ENCODE measurements around the gene SUPT6H. TPM values are rescaled to one million over a fixed set of nuclear protein-coding genes. Genes with fewer than 3 reads are reported as not detected.

Gene SUPT6H
- total and polyA plus RNA-seq, 2 of the 4 experiments (the other 2 are of a cell fraction), result 41.4 to 44.8 TPM

DNA sequence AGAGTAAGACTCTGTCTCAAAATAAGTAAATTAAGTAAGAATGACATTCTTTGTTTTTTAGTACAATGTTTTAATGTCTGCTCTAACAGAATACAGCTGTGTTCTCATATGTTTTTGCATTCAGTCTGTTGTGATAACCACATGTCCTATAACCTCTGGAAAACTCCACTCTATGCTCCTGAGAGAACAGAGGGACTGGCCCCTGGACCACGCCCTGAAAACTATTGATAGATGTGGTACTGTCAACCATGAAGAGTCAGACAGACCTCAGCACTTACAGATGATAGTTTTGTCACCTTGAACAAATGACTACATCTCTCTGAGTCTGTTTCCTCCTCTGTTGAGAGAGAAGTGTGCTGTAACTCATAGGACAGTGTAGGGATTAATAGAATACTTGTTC is 7.9 kb downstream of the SUPT6H start:
- H4K5ac ChIP-seq (ENCODE audit: low read depth, low read length), result no peak overlapping the region
- H2BK15ac ChIP-seq (ENCODE audit: low read depth, low read length), result no peak overlapping the region
- no peak overlapping the region for H3K27ac ChIP-seq (ENCODE audit: insufficient read depth, low read length)
- CTCF ChIA-PET, result no interaction called here
- H3K56ac ChIP-seq (ENCODE audit: extremely low read depth, insufficient read depth, low read length), result no peak overlapping the region
- H4K91ac ChIP-seq (ENCODE audit: insufficient read depth, low read depth, low read length), result no peak overlapping the region
- ATAC-seq (ENCODE audit: low read depth) (no peak), DNase-seq (no peak)
- no peak overlapping the region for H2AFZ ChIP-seq (replicated peaks; ENCODE audit: low read length, poor library complexity)
- H3K23ac ChIP-seq (ENCODE audit: low read depth, low read length), result no peak overlapping the region
- no peak overlapping the region for H2BK20ac ChIP-seq (ENCODE audit: low read depth, low read length)
- no peak overlapping the region for H3K4me3 ChIP-seq (ENCODE audit: insufficient read depth, low read depth, low read length)
- peaks cover 8% of the 10 kb centered on the region for H3K9me1 ChIP-seq (ENCODE audit: insufficient read depth, low read length)
- H2BK5ac ChIP-seq (ENCODE audit: low read depth, low read length, poor library complexity, severe bottlenecking), result no peak overlapping the region
- intact Hi-C loops (cut with micrococcal nuclease), result no loop called here
- TF ChIP-seq RAD21 (IDR thresholded peaks at IDR 0.05; ENCODE audit: low read length) (no peak), SMC3 (IDR thresholded peaks at IDR 0.05; ENCODE audit: low read depth, low read length) (no peak), MXI1 (IDR thresholded peaks at IDR 0.05; ENCODE audit: borderline replicate concordance, low read depth, low read length) (no peak), MAZ (IDR thresholded peaks at IDR 0.05; ENCODE audit: borderline replicate concordance, low read depth, low read length) (no peak), CEBPB (IDR thresholded peaks at IDR 0.05; ENCODE audit: low read depth, low read length) (no peak), RFX5 (IDR thresholded peaks at IDR 0.05; ENCODE audit: low read depth, low read length) (no peak), NFE2L2 (IDR thresholded peaks at IDR 0.05; ENCODE audit: low read depth, low read length) (no peak), FOS (IDR thresholded peaks at IDR 0.05; ENCODE audit: low read depth, low read length) (no peak), BHLHE40 (IDR thresholded peaks at IDR 0.05; ENCODE audit: low read depth, low read length) (no peak), RCOR1 (IDR thresholded peaks at IDR 0.05; ENCODE audit: insufficient replicate concordance, low read length) (no peak), CHD1 (IDR thresholded peaks at IDR 0.05; ENCODE audit: low read depth, low read length) (no peak), POLR2A (IDR thresholded peaks at IDR 0.05; ENCODE audit: low read depth, low read length) (no peak), MAFK (IDR thresholded peaks at IDR 0.05; ENCODE audit: low read depth, low read length) (no peak)
- TF ChIP-seq, protein P1, sequence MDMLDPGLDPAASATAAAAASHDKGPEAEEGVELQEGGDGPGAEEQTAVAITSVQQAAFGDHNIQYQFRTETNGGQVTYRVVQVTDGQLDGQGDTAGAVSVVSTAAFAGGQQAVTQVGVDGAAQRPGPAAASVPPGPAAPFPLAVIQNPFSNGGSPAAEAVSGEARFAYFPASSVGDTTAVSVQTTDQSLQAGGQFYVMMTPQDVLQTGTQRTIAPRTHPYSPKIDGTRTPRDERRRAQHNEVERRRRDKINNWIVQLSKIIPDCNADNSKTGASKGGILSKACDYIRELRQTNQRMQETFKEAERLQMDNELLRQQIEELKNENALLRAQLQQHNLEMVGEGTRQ (IDR thresholded peaks at IDR 0.05; ENCODE audit: low read depth, low read length), result no peak
- TF ChIP-seq, protein P2, sequence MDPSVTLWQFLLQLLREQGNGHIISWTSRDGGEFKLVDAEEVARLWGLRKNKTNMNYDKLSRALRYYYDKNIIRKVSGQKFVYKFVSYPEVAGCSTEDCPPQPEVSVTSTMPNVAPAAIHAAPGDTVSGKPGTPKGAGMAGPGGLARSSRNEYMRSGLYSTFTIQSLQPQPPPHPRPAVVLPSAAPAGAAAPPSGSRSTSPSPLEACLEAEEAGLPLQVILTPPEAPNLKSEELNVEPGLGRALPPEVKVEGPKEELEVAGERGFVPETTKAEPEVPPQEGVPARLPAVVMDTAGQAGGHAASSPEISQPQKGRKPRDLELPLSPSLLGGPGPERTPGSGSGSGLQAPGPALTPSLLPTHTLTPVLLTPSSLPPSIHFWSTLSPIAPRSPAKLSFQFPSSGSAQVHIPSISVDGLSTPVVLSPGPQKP (IDR thresholded peaks at IDR 0.05; ENCODE audit: borderline replicate concordance, low read depth, low read length), result no peak
- TF ChIP-seq, protein P3, sequence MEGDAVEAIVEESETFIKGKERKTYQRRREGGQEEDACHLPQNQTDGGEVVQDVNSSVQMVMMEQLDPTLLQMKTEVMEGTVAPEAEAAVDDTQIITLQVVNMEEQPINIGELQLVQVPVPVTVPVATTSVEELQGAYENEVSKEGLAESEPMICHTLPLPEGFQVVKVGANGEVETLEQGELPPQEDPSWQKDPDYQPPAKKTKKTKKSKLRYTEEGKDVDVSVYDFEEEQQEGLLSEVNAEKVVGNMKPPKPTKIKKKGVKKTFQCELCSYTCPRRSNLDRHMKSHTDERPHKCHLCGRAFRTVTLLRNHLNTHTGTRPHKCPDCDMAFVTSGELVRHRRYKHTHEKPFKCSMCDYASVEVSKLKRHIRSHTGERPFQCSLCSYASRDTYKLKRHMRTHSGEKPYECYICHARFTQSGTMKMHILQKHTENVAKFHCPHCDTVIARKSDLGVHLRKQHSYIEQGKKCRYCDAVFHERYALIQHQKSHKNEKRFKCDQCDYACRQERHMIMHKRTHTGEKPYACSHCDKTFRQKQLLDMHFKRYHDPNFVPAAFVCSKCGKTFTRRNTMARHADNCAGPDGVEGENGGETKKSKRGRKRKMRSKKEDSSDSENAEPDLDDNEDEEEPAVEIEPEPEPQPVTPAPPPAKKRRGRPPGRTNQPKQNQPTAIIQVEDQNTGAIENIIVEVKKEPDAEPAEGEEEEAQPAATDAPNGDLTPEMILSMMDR (conservative IDR thresholded peaks at IDR 0.05; ENCODE audit: low read depth, low read length), result no peak
- H3K18ac ChIP-seq (ENCODE audit: low read depth, low read length), result no peak overlapping the region
- H3K79me1 ChIP-seq (ENCODE audit: low read depth in 1 of 2, low read length in 2 of 2), result peaks cover 25 to 64% of the 10 kb centered on the region in 2 experiments
- H4K8ac ChIP-seq (ENCODE audit: low read depth in 2 of 2, low read length in 2 of 2), result no peak overlapping the region
- H3K4me2 ChIP-seq (ENCODE audit: low read depth, low read length), result no peak overlapping the region
- H3K4ac ChIP-seq (ENCODE audit: low read depth, low read length), result no peak overlapping the region
- no CpG with 5 or more reads among the region's 1 CpG for WGBS, 2 experiments (ENCODE audit: extremely low coverage in 2 of 2, insufficient read length in 1 of 2)
- POLR2A ChIA-PET (ENCODE audit: unreplicated experiment), result interaction anchor here (0.6 kb wide), 1 partner anchor 57 kb away, joined by 4 read pairs; no protein-coding TSS in a partner anchor
- dilution Hi-C loops (cut with HindIII; ENCODE audit: low sequenced_read_pairs, unreplicated experiment), result no loop called here
- in situ Hi-C loops (cut with MboI; ENCODE audit: low sequenced_read_pairs), result no loop called here
- no peaks in the 10 kb centered on the region for H3K4me1 ChIP-seq (ENCODE audit: control insufficient read depth, insufficient read depth, low read length)
- peaks cover 37% of the 10 kb centered on the region for H4K20me1 ChIP-seq (ENCODE audit: insufficient read depth, low read length)
- BruUV-seq (replicated peaks), result no TSS peak
- H3K36me3 ChIP-seq (ENCODE audit: control insufficient read depth, insufficient read depth, low read length), result peaks cover 45% of the 10 kb centered on the region
- H3K14ac ChIP-seq (replicated peaks; ENCODE audit: low read depth, low read length), result no peak overlapping the region
- H2AK9ac ChIP-seq (replicated peaks; ENCODE audit: low read depth, low read length, poor library complexity), result no peak overlapping the region
- no peak overlapping the region for H3K9ac ChIP-seq (ENCODE audit: low read depth, low read length)
- H2AK5ac ChIP-seq (ENCODE audit: low read depth, low read length), result no peak overlapping the region
- no peaks in the 10 kb centered on the region for H3K27me3 ChIP-seq (ENCODE audit: control insufficient read depth, insufficient read depth, low read length)
- no peak overlapping the region for H2BK120ac ChIP-seq (ENCODE audit: low read depth, low read length)
- H3K9me3 ChIP-seq (ENCODE audit: control insufficient read depth, insufficient read depth, low read length), result no peaks in the 10 kb centered on the region

Data from IMR-90 (cell line).